NK-92 (cell line): ENCODE results near the gene SAP25.
"Not testable (repeated sequence)": the region's sequence is repeated elsewhere in the genome, so short reads cannot be mapped to it uniquely, and the experiment has no call there.

ENCODE experiments used
- DNase-seq: peaks from one replicate; lab custom pipeline; 2025; ENCODE audit not compliant: unreplicated experiment; lab: John Stamatoyannopoulos, UW

SAP25 gene

DNA sequence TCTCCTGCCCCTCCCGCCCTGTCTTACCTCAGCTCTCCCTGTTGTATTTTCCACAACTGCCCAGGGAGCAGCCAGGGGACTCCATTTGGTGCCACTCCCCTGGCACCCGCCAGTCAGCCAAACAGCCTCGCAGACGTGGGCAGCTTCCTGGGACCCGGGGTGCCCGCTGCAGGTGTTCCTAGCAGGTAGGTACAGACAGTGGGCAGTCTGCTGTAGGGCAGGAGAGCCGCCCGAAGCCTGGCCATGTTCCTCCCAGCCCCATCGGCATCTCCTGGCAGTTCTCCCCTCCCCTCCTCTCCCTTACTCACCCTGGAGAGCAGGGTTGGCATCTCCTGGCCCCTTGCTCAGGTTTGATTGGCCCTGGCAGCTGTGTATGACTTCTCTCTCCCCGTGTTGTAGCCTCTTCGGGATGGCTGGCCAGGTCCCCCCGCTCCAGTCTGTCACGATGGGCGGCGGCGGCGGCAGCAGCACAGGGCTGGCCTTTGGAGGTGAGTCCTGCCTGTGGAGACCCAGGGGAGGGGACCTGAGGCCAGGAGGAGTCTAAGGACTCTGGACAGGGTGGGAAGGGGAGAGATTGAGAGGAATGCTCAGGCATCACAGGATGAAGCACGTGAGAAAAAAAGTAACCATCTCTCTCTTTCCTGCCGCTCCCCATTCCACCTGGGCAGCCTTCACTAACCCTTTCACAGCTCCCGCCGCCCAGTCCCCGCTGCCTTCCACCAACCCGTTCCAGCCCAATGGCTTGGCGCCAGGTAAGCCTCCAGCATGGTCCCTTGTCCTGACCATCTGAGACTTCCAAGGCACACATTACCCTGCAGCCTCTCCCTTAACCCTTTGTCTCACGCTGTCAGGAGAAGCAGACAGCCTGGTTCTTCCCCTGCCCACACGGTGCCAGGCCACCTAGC lies 11.3 kb downstream of the SAP25 start:
- no peak for DNase-seq

DNA sequence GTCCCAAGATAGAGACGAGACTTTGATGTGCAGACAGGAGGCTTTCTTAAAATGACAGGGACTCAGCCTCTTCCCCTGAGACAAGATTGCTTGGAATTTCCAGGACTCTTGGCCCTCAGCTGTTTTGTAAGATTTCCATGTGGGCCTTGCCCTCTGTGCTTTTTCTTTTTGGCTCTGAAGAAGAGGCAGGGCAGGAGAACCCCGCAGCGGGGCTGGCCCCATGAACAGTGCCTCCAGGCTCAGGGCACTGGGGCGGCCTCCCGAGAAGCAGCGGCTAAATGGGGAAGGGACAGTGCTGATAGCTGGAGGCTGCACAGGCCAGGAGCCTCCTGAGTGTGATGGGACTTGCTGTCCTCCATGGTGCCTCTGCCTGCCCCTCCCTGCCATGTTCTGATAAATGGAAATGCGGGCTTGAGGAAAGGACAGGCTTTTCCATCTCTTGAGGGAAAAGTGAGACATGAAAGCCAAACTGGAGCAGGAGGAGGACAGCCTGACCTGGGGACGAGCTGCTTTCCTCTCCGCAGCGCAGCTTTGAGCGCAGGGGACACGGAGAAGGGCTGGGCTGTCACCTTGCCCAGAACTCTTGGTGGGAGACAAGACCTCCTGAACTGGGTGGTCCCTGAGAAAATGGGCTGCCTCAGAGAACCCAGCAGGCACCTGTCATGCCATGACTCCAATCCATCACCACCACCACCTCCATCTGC lies 12.1 kb downstream of the SAP25 start:
- DNase-seq, result no peak

DNA sequence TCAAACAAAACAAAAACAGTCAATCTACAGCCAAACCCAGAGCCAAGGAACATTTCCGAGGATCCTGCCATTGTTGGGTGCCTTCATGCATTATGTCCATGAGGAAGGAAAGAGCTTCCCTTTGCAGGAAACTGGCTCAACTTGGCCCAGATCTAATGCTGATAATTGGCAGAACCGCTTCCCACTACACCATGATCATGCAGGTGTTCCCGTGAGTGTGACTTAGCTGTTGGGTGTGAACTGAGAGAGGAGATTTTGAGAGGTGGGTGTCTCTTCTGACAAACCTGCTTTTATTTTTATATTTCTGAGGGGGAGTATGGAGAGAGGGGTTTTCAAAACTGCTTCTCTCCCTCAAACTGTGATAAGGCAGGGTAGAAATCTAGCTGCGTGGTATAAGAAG lies 14.6 kb downstream of the SAP25 start:
- no peak for DNase-seq

DNA sequence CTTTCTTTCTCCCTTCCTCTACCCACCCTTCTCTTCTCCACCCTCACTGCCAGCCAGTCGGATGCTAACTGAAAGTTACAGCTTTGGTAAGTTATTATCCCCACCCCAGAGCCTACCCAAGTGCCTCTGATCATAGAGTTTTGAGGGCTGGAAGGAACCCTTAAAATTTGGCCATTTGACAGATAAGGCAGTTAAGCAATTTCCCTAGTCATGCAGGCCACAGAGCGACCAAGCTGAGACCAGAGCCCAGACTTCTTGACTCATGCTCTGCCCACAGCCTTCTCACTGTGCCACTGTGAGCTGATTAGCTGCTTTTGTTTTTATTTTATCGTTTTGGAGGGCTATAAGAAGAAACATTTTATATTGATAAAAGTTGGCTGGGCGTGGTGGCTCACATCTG lies 17.2 kb downstream of the SAP25 start:
- no peak for DNase-seq

DNA sequence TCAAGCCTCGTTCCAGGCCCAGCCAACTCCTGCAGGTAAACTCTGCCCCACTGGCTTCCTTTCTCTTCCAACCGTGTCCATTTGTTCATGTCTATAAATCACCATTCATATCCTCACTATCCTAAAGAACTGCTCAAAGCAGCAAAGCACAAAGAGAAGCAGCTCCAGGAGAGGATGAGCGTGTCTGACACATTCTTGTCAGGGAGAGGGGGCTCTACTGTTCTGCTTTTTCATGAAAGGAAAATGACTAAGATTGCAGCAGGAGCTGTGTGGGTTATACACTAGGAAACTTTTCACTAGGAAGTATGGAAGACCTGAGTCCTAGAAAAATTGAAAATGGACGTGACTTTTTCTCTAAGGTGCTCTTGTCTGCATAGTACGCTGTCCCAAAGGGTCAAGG lies 18.0 kb downstream of the SAP25 start:
- DNase-seq, result no peak

DNA sequence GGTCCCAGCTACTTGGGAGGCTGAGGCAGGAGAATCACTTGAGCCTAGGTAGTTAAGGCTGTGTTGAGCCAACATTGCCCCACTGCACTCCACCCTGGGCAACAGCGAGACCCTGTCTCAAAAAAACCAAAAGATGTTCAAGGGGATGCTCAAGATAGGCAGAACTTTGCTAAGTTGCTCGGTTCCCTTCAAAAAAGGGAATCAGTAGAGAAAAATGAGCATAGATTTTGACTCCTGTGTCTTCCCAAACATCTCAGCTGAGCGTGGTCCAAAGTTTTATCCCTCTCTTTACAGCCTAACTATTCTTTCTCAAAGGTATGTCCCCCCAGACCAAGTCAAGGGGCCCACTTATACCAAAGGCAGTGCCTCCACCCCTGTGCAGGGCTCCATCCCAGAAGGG lies 20.7 kb downstream of the SAP25 start:
- no peak for DNase-seq

DNA sequence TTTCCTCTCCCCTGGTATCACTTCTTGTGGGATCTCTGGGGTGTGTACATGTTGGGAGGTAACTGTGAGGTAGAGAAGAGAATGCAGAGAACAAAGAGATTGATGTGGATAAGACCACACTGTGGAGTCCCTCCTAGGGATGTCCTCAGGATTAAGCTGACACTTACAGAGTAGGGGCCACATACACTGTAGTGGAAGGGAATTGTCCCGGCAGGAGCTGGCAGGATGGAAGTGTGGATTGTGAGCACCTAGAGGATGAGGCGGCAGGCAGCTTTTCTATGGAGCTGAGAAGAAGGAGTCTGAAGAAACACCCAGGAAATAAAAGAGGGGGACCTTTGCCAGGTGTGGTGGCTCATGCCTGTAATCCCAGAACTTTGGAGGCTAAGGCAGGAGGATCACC lies 21.2 kb downstream of the SAP25 start:
- no peak for DNase-seq

DNA sequence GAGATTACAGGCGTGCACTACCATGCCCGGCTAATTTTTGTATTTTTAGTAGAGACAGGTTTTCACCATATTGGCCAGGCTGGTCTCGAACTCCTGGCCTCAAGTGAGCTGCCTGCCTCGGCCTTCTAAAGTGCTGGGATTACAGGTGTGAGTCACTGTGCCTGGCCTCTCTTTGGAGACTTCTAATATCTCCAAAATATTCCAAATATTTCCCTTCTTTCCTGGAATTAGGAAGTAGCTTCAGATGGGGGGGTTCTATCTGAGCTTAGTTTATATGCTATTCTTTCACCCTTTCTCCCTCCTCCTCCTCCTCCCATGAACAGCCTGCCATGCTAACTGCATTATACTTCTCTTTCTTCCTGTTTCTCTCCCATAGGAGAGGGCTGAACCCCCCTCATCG lies 25.3 kb downstream of the SAP25 start:
- DNase-seq, result not testable (repeated sequence)

DNA sequence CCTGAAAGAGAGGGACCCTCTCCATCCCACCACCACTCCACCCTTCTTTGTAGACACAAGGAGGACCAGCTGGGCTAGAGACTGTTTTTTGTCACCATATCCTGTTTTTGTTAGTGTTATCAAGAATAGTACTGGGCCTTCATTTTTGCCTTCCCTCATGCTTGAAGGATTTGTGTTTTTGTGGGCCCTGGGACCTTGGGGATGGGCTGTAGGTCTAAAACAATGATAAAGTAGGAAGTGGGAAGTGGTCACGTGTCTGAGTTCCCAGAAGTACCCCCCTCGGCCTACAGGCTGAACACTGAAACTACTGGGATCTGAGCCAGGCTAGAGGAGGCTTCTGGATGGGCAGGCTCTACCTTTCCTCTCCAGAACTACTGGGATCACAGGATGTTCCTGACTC lies 25.8 kb downstream of the SAP25 start:
- no peak for DNase-seq

DNA sequence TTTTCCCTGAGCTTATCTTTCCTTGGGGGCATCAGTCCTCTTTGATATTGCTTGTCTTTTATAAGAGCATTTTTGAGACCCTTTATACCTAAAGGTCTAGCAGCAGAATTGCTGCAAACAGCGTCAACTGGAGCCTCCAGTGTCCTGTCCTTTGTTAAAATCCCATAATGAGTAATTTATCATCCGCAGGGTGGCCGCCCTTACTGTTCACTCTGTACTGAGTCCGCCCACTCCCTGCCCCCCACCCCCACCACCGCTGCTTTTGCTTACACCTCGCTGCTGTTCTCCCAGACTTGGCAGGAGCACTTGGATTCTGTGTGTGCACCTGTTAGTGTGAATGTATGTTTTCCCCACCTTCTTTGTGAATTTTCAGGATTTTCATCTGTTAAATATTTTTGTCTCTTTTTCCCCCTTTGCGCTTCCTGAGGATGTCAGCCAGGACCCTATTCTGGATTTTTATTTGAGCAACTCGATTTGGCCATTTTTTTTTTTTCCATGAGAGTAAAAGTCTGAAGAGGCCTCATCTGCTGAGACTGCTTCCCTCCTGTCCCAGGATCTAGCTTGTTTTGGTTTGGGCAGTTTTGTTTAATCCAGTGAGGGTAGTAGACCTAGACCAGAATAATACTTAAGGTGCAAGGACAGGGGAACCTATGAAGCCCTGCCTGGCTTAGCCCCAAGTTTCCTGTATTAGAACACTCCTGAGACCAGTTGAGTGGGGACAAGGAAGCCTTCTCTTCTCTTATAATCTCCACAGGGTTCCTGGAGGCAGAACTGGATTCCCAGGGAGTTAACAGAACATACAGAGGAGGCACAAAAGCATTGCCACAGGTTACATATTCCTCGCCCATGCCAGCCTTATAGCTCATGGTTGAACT lies 26.5 kb downstream of the SAP25 start:
- no peak for DNase-seq

DNA sequence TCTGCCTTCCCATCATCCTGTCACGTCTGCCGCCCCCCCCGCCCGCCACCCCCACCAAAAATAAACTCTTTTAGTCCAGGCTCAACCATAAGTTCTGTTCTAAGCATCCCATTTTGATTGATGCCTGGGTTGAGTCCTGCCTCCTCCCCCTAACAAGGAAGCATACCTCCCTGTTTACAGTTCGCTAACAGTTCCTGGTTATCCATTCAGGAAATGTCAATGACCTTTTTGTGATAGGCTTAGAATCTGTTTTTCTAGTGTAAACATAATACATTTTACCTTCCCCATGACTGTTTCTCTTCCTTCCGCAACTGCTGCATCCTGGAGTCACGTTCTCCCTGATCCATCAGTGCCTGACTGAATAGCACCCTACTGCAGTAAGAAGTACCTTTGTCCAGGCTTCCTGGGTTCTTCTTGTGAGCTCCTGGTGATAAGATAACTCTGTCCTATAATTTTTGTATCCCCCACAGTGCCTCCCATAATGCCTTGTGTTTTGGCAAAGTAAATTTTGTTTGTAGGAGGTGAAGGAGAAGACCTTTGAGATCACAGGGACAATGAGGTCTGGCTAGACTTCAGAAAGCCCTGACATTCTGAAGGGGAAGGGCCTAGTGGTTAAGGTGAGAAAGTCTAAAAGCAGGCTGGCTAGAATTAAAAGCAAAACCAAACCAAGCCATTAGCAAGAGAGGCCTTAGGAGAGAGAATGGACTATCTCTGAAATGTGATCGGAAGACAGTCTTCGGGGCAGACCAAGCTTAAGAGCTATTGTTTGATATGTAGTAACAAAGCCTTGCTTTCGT lies 27.4 kb downstream of the SAP25 start:
- no peak for DNase-seq

DNA sequence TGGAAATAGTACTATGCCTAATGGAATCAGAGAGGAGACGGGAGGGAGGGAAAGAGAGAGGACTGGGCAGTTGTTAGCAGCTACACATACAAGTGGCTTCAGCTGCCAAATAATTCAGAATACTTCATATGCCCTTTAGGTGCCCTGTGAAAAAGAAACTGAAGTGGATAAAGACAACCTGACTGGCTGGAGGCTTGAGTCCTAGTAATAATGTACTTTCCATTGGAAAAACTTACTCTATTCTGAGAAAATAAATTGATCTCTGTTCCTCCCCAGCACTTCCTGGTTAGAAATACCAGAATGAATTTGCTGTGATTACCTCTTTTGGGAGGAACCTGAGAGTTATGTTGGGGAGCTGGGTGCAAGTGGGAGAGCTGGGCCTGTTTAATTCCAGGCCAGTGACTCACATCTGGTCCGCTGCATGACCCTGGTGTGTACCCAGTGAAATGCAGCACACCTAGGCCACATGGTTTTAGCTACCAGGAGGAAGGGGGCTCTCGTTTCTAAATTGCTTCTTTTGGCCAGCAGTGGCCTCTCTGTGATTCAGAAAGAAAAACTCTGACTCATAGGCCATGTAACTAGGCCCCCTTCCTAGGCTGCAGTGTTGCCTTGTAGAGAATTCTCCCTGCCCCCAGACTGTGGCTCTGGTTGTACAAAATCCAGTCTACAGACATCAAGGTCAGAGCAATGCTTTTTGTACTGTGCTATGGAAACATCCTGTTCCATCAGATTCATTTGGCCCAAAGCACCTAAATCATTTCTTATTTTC lies 28.2 kb downstream of the SAP25 start:
- DNase-seq, result no peak

DNA sequence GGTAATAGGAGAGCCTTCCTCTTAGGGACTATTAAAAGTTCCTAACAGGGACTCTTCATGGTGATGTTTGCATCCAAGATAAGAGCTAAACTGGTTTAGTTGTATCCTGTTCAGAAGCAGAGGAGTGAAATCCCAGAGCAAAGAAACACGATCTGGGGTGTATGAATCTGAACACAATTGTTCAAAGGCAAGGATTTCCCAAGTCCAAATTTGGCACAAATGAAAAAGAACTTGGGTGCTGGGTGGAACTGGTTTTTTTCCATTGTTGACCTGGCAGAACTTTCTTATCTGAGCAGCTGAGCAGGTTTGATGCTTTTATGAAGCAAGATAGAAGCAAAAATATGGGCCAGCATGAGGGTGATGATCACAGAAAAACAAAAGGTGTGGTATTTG lies 28.7 kb downstream of the SAP25 start:
- DNase-seq, result no peak

DNA sequence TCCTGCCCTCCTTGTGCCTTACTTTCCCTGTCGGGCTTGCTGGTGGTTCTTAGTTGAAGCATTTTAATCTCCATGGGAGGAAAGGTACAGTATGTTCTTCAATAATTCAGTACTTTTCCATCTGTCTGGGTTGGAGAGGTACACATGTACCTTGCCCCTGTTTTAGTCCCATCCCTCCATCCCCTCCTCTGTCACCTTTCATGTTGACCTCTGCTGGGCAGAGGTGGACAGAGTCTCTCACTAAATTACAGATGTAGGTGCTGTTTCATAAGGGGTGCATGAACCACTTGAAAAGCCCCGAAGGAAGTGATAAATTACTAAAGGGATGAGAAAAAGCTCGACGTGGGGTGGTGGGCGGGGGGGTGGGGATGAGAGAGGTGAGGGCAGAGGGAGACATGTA lies 29.3 kb downstream of the SAP25 start:
- DNase-seq, result no peak

DNA sequence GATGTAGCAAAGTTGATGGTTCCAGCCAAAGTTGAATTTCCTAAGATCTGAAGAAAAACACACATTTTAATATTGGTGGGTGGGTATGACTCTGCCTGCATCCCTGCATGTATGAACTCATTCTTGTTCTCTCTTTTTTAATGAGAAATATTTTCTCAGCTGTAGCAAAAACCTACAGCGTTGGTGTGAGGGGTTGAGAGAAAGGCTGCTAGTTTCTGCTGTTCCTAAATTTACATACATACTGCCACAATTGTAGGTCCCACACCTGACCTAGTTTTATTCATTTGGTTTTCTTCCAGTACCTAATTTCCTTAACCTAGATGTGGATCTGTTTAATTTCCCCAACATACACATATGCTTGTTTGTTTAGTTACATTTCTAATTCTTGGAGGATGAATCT lies 30.1 kb downstream of the SAP25 start:
- DNase-seq, result no peak

DNA sequence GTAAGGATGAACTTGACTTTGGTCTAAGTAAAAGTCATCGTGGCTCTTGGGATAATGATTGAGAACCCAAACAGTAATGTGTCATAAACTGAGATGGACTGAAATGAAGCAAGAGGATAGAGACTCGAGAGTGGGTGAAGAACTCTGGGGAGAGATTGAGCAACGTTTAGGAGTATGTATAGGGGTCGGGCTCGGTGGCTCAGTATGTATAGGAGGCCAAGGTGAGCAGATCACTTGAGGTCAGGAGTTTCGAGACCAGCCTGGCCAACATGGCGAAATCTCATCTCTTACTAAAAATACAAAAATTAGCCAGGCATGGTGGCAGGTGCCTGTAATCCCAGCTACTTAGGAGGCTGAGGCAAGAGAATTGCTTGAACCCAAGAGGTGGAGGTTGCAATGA lies 32.4 kb downstream of the SAP25 start:
- not testable (repeated sequence) for DNase-seq

DNA sequence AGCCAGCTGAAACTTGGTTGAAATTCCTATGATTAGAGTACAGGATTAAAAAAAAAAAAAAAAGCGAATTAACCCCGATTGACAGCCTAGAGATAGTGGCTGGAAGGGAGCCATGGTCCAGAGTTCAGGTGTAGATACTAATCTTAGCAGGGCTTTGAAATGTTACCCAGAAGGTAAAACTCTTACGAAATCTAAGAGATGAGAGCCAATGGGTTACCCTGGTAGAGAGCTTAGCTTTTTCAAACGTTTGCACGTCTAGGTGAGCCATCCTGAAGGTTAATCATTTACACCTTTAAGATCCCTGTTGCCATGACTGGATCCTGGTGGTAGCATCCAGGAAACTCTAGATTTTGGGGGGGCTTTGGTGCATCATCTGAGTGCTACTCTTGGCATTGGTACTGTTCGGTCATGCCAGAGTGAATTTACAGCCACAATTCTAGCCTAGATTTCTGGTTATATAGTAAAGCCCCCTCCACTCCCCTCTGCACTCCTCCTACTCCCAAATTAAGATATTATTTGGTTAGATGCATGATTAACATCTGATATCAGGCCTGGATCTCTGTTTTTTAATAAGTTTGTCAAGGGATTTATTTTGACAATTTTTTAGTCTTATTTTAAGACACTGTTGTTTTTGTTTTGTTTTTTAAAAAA lies 33.5 kb downstream of the SAP25 start:
- no peak for DNase-seq

DNA sequence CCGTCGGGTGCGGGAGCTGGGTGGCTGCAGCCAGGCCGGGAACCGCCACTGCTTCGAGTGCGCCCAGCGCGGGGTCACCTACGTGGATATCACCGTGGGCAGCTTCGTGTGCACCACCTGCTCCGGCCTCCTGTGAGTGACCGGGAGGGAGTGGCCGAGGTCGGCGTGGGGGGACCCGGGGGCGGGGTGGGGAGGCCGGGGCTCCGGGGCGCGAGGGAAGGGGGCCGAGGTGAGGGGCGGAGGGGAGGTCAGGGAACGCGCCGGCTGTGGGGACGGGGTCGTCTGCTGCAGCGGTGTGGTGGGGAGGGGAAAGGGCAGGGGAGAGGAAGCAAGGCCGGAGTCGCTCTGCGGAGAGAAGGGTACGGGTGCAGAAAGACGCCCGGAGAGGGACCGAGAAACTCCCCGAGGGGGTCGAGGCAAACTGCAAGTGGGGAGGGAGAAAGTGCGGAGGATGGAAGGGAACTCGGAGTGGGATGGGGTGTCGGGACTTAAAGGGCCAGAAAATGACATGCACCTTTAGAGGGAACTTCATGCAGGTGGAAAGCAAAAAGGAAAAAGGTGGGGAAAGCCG lies 34.2 kb downstream of the SAP25 start:
- no peak for DNase-seq
